GM19043 (cell line): Measurements from ENCODE around the gene GSK3A.

Experiments
- ATAC-seq: cut with Tn5 transposase; IDR thresholded peaks from one replicate; pipeline ENCODE4 v1.9.1; 2021; ENCODE audit warnings: low read depth; ENCODE audit not compliant: unreplicated experiment

Gene GSK3A

DNA sequence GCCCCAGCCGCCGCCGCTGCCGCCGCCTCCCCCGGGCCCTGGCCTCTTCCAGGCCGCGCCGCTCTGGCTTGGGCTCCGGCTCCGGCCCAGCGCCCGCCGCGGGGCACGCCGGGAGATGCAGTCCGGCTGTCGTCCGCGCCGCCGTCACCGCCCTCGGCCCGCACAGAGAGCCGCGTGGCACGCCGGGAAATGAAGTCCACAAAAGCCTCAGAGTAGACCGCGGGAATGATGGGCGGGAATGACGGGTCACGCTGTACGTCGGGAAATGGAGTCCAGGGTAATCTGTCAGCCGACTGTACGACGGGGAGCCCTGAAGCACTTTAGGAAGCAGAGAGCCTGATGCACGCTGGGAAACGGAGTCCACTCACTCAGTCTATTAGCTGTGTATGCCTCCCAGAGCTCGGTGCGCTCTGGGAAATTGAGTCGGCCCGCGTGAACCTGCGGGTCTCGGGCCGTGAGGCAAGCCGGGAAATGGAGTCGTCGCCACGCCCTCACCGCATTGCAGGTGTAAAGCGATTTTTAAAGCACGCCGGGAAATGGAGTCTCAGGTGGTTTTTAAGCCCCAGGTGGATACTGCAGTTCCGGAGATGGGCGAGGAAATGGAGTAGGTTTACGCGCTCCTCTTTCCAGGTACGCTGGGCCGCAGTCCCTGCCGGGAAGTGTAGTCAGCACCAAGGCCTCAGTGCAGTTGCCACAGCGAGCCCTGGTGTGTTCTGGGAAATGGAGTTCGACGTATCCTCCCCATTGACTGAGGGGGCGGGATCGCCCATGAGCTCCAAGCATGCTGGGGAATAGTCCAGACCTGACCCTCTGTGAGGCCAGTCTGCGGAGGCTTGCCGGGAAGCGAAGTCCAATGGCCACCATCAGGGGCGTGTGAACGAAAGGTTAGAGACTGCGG is at the start of gene GSK3A:
GSK3A (minus strand) TSS at position 91 of the 898 bp plus-strand sequence. CDS start 137 bp downstream, outside the sequence.
- peak; percentile 63 for ATAC-seq

DNA sequence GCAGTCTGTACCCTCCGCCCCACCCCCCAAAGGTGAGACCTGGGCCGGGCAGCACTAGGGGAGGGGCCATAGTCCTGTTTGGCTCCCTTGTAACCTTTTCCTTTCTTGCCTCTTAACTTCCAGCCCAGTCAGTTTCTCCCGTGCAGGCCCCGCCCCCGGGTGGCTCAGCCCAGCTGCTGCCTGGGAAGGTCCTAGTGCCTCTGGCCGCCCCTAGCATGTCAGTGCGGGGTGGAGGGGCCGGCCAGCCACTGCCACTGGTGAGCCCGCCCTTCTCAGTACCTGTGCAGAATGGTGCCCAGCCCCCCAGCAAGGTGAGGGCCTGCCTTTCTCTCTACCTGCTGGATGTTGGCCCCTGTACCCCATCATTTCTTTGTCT is 49.0 kb upstream of the GSK3A start:
- ATAC-seq, result no peak

DNA sequence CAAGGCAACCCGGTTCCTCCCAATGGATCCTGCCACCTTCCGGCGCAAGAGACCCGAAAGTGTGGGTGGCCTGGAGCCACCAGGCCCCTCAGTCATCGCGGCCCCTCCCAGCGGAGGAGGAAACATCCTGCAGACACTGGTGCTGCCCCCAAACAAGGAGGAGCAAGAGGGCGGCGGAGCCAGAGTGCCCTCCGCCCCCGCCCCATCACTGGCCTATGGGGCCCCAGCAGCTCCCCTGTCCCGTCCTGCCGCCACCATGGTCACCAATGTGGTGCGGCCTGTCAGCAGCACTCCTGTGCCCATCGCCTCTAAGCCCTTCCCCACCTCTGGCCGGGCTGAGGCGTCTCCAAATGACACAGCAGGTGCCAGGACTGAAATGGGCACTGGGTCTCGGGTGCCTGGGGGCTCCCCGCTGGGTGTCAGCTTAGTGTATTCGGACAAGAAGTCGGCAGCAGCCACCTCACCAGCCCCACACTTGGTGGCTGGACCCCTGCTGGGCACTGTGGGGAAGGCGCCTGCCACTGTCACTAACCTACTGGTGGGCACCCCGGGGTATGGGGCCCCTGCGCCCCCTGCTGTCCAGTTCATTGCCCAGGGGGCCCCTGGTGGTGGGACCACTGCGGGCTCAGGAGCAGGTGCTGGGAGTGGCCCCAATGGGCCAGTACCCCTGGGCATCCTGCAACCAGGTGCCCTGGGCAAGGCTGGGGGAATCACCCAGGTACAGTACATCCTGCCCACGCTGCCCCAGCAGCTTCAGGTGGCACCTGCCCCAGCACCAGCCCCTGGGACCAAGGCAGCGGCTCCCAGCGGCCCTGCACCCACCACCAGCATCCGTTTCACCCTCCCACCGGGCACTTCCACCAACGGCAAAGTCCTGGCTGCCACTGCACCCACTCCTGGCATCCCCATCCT is 48.4 kb upstream of the GSK3A start:
- no peak for ATAC-seq

- ATAC-seq, result no peak
Measured at GRCh38 chr19:42290136-42290522, 47.7 kb upstream of the GSK3A start.

GRCh38 chr19:42289556-42290041 is 47.2 kb upstream of the GSK3A start:
- no peak for ATAC-seq

- no peak for ATAC-seq
Measured at GRCh38 chr19:42288881-42289555, 46.6 kb upstream of the GSK3A start.

DNA sequence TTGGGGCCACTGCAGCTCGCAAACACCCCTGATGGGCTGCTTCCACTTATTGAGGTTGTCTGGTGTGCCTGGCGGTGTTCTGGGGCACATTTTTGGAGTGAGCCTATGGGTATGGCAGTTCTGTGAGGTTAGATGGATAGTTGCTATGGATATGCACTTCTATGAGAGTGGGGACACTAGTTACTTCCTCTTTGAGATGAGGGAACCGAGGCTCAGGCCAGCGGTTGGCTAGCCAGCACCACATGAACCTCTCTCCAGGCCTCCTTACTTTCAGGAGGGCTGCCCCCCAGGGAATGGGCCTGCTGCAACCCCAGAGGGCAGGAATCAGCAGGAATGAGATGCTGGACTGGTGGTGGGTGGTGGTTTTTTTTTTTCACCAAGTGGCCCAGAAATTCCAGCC is 46.0 kb upstream of the GSK3A start:
- ATAC-seq, result no peak

- no peak for ATAC-seq
Measured at GRCh38 chr19:42287827-42288107, 45.4 kb upstream of the GSK3A start.

DNA sequence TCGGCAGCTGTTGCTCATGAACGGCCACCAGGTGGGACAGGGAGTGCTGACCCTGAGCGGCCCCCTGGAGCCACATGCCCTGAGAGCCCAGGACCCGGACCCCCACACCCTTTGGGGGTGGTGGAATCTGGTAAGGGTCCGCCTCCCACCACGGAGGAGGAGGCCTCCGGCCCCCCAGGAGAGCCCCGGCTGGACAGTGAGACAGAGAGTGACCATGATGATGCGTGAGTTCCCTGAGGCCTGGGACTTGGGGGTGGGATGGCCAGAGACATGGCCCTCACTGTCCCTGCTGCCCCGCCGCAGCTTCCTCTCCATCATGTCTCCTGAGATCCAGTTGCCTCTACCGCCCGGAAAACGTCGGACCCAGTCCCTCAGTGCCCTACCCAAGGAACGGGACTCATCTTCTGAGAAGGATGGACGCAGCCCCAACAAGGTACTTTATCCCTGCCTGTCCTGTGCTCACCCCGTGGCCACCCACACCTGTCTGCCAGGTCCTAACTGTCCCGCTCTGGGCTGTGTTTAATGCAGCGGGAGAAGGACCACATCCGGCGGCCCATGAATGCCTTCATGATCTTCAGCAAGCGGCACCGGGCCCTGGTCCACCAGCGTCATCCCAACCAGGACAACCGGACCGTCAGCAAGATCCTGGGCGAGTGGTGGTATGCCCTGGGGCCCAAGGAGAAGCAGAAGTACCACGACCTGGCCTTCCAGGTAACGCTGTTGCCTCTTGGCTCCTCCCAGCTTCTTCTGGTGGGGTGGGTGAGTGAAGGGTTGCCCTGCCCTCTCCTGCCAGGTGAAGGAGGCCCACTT is 44.8 kb upstream of the GSK3A start:
- no peak for ATAC-seq

DNA sequence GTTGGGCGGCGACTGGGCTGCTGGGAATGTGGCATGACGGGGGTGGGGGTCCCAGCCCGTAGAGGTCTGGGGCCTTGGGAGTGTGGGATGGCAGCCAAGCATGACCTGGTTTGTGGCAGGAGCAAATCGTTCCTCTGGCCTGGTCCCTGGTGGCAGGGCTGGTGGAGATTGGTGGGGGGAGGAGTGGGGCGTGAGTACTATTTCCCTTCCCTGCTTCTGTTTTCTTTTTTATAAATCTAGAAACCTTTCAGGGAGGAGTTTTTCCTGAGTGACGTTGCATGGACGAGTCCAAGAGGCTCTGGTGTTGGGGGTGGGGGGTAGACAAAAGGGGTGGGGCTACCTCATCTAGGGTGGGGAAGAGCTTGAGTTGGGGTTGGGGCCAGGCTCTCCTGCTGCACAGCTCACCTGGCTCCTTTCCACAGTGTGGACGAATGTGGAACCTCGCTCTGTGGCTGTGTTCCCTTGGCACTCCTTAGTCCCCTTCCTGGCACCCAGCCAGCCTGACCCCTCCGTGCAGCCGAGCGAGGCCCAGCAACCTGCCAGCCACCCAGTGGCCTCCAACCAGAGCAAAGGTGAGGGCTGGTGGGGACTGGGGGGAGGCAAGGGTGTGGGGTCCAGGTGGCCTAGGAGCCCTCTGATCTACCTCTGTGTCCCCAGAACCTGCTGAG is 44.1 kb upstream of the GSK3A start:
- no peak for ATAC-seq

GRCh38 chr19:42285988-42286348 is 43.6 kb upstream of the GSK3A start:
- ATAC-seq, result no peak

DNA sequence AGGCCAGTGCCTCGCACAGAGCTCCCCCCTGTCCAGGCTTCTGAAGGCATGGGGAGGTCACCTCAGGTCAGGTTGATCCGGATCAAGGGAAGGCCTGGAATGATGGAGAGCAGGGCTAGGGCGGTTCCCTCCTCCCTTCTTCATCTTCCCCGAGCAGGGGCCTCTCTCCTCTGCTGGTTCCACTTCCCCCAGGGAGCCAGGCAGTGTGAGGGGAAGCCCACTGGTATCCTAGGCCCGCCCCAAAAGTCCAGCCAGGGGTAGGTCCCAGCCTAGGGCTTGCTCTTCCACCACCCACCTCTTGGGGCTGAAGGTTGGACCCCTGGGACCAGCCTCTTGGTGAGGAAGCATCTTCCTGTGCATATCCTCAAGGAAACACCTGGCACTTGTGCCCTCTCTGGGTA is 43.1 kb upstream of the GSK3A start:
- ATAC-seq, result no peak

GRCh38 chr19:42284591-42285341 is 42.4 kb upstream of the GSK3A start:
- no peak for ATAC-seq

DNA sequence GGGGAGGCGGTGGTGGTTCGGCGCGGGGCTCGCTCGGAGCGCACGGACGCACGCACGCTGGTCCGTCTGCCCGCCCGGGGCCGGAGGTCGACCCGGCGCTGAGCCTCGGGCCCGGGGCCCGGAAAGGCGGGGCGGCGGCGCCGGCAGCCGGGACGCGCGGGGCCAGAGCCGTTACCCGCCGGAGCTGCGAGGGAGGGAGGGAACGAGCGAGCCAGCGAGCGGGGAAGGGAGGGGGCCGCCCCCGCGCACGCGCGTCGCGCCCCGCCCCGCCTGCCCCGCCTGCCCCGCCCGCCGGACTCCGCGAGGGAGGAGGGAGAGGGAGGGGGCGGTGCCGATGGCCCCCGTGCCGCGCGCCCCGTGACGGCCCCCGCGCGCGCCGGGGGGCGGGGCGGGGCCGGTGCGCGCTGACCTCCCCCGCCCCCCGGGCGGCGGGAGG is 41.7 kb upstream of the GSK3A start:
- ATAC-seq, result no peak

GRCh38 chr19:42283188-42284065 is 41.0 kb upstream of the GSK3A start:
- ATAC-seq, result no peak

DNA sequence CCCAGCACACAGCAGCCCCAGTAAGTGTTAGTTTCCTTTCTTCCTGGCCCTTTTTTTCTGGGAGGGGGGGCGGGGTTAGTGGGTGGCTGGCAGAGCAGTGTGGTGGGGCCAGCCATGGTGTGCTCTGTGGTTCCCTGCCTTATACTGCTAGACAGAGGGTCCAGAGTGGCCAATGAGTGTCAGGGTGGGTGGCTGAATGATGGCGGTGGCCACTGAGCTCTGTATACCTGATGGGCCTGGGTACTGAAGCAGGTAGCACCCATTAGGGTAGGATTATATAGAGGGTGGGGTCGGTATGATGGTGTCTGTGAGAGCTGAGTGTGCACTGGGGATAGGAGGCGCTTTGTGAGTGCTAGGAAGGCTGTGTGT is 40.4 kb upstream of the GSK3A start:
- ATAC-seq, result no peak

GRCh38 chr19:42281827-42282762 is 39.7 kb upstream of the GSK3A start:
- no peak for ATAC-seq
